NCI-H510A treated with DMSO at 0.1 percent for 48 hours (cell line): ENCODE results near the gene ANGPTL8.
A peak's percentile ranks its signal among the peaks of the same experiment; 100 is the strongest.

Source experiments
- DNase-seq: peaks from one replicate; lab custom pipeline; 2025; lab: John Stamatoyannopoulos, UW

ANGPTL8 gene

DNA sequence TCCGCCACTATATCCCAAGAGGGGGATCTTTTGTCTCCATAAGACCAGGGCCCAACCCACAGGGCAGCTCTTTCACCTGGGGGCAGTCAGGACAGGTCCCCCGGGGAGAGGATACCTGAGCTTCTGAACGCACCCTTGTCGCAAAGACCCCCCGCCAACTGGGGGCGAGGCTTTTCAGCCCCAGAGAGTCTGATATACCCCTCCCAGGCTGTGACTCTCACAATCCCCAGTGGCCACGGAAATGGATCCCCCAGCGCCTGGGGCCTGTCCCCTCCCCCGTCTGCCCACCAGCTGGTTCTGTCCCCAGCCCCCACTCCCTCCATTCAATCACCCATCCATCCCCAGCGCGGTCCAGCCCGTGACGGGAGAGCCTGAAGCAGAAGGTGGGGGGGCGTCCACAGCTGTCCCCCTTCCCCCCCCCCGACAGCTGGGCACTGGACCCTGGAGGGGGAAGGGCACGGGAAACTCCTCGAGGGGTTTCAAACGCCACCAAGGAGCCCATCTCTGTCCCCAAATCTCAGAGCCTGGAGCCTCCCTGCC, 22.1 kb downstream of the ANGPTL8 start:
- no peak for DNase-seq

GRCh38 chr19:11261971-11262839, 22.8 kb downstream of the ANGPTL8 start, which contains the start of gene DOCK6:
Gene DOCK6 (minus strand): TSS chr19:11262524. CDS start chr19:11262440, 84 bp downstream.
- peak; percentile 9 for DNase-seq

GRCh38 chr19:11263726-11264125, 24.3 kb downstream of the ANGPTL8 start:
- DNase-seq, result no peak

DNA sequence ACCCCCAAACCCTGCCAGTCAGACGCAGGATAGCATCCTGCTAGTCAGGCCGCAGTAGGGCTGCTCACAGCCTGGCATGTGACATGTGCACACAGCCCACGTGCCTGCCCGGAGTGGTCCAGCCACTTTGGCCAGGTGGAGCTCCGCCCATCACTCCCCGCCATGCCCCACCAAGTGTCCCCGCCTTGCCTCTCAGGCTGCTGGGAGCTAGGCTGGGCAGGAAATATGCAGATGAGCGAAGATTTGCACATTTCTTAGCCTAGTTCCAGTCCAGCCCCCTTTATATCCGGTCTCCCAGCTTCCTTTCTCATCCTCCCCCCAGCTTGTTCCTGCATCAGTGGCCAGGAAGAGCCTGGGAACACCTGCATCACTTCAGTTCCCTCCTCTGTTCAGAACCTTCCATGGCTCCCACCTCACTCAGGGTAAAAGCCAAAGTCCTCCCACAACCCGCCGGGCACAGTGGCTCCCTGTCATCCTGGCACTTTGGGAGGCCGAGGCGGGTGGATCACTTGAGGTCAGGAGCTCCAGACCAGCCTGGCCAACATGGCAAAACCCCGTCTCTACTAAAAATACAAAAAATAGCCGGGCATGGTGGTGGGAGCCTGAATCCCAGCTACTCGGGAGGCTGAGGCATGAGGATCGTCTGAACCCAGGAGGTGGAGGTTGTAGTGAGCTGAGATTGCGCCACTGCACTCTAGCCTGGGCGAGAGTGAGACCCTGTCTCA, 25.2 kb downstream of the ANGPTL8 start:
- DNase-seq, result peak; percentile 70

DNA sequence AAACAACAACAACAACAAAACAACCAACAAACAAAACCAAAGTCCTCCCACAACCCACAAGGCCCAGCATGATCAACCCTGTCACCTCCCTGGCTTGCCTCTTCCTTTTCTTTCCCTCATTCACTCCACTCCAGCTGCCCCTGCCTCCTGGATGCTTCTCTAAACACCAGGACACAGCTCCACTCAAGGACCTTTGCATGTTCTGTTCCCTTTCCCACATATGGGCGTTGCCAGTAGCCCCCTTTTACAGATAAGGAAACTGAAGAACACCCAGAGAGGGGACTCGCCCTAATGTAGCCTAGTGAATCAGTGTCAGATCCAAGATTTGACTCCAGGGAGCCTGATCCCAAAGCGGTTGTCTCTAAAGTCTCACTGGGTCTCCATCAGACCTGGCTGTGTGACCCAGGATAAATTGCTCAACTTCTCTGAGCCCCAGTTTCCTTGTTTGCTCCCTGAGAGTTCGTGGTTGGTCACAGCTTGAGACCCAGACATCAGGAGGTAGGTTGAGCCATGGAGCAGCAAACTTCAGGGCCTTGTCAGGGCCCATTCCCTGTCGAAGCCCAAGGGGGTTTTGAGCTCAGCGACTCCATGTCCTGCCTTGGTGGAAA, 25.9 kb downstream of the ANGPTL8 start:
- DNase-seq, result no peak

GRCh38 chr19:11265785-11266236, 26.4 kb downstream of the ANGPTL8 start:
- DNase-seq, result peak; percentile 65

GRCh38 chr19:11267316-11268085, 28.1 kb downstream of the ANGPTL8 start:
- no peak for DNase-seq

- no peak for DNase-seq
These were observed 29.4 kb downstream of the ANGPTL8 start for GRCh38 chr19:11268783-11269267.

GRCh38 chr19:11269408-11269807, 30.0 kb downstream of the ANGPTL8 start:
- DNase-seq, result no peak

- DNase-seq, result no peak
These were observed 33.9 kb downstream of the ANGPTL8 start for GRCh38 chr19:11273296-11273695.

GRCh38 chr19:11273989-11274388, 34.6 kb downstream of the ANGPTL8 start:
- no peak for DNase-seq

DNA sequence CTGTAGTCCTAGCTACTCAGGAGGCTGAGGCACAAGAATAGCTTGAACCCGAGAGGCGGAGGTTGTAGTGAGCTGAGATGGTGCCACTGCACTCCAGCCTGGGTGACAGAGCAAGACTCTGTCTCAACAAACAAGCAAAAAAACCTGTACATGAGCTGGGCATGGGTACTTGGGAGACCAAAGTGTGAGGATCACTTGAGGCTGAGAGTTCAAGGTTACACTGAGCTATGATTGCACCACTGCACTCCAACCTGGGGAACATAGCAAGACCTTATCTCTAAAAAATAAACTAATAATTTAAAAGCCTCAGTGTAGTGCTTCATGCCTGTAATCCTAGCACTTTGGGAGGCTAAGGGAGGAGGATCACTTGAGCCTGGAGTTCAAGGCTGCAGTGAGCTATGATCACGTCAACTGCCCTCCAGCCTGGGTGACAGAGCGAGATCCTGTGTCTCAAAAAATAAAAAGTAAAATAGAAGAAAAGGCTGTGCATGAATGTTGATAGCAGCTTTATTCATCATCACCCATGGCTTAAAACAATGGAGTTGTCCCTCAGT, 35.2 kb downstream of the ANGPTL8 start:
- no peak for DNase-seq

DNA sequence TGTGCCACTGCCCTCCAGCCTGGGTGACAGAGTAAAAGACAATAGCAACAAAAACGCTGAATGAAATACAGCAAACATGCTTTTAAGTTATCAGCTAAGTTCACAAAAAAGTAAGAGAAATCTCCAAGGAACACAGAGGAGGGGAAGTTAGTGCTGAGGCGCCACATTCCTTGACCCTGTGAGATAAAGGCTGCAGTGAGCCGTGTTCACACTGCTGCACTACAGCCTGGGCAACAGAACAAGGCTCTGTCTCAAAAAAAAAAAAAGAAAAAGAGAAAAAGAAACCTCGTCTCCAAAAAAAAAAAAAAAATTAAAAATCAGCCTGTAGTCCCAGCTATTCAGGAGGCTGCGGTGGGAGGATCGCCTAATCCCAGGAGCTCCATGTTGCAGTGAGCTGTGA, 39.3 kb downstream of the ANGPTL8 start:
- no peak for DNase-seq

DNA sequence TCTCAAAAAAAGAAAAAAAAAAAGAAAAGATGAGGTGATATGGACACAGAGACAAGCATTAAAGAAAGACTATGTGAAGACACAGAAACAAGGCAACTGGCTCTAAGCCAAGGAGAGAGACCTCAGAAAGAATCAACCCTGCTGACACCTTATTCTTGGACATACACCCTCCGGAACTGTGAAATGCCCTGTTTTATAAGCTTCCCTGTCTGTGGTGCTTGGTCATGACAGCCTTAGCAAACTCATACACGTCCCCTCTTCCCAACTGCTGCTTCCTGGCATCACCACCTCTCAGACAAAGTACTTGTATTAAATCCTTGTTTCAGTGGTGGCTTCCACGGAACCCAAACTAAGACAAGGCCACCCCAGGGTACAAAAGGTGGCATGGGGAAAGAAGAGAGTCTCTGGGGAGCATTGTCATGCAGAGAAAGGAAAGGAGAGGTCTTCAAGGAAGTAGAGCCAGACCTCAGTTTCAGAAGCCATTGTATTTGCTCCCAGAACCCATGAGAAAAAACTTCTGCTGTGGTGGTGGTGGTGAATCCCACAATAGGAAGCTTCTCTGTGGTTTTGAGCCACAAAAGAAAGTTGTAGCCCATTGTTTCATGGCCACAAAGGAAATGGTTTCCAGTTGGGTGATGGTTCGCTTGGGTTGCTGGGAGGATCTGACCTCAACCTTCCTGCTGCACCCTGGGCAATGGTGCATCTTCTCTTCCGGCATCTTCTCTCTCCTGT, 40.3 kb downstream of the ANGPTL8 start:
- DNase-seq, result no peak

- DNase-seq, result no peak
These were observed 42.1 kb downstream of the ANGPTL8 start for GRCh38 chr19:11281356-11282049.

DNA sequence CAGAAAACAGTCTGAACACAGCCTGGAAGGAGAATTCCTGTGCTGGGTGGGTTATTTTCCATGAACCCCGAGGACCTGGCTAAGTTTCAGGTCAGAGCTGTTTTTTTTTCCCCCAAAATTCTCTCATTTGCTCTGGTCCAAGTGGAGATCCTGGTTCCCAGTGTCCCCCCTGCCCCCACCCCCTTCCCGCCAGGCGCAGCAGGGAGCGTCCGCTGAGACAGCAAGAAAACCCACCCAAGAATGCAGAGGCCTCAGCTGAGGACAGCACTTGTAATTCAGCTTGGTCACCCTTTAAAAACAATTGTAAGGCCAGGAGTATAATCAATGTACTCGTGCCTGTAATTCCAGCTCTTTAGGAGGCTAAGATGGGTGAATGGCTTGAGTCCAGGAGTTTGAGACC, 45.1 kb downstream of the ANGPTL8 start:
- no peak for DNase-seq

GRCh38 chr19:11286312-11286974, 47.0 kb downstream of the ANGPTL8 start:
- DNase-seq, result no peak

GRCh38 chr19:11288349-11288748, 48.9 kb downstream of the ANGPTL8 start:
- DNase-seq, result no peak

DNA sequence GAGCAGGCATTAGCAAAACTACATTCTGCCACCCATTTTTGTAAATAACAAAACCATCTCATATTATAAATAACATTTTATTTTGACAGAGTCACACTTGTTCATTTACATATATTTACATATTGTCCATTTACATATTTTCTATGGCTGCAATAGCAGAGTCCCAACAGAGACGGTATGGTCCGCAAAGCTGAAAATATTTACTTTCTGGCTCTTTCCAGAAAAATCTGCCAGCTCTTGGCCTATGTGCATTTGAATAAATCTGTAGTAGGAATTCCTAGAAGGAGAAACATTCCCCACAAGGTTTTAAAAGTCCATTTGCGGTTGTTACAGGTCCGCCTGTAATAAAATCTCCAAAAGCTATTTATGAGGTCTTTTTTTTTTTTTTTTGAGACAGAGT, 50.8 kb downstream of the ANGPTL8 start:
- no peak for DNase-seq
